ENCODE measurements around the gene CLSTN2. TPM values are rescaled to one million over a fixed set of nuclear protein-coding genes. Genes with fewer than 3 reads are reported as not detected.

Gene CLSTN2
- total RNA-seq, 1 donor from 2014 or later: 80.9 TPM

- TF ChIP-seq EZH2 (IDR thresholded peaks at IDR 0.05; ENCODE audit: insufficient read depth, low read length): no peak
- TF ChIP-seq CTCF (IDR thresholded peaks at IDR 0.05; ENCODE audit: insufficient read depth, low read depth, low read length): no peak
- Mint-ChIP-seq H3K36me3 (ENCODE audit: low read depth, unreplicated experiment) (peaks cover 7% of the 10 kb centered on the region), H3K27ac (ENCODE audit: unreplicated experiment) (no peak overlapping the region), H3K9me3 (ENCODE audit: unreplicated experiment) (peaks cover 3% of the 10 kb centered on the region), H3K4me1 (ENCODE audit: low read depth, unreplicated experiment) (peaks cover 4% of the 10 kb centered on the region), H3K27me3 (ENCODE audit: low read depth, unreplicated experiment) (no peaks in the 10 kb centered on the region), H3K4me3 (ENCODE audit: unreplicated experiment) (no peak overlapping the region)
- Histone ChIP-seq H2AFZ (ENCODE audit: low read depth, low read length) (no peak overlapping the region), H3K27me3 (ENCODE audit: insufficient read depth, low read length) (no peaks in the 10 kb centered on the region), H3K4me1 (ENCODE audit: insufficient read depth, low read length) (no peaks in the 10 kb centered on the region), H3K9me3 (ENCODE audit: insufficient read depth, low read depth, low read length) (no peaks in the 10 kb centered on the region), H4K20me1 (ENCODE audit: insufficient read depth, low read length) (no peaks in the 10 kb centered on the region), H3K9ac (ENCODE audit: low read length) (no peak overlapping the region), H3K27ac (ENCODE audit: low read depth, low read length) (no peak overlapping the region), H3K4me2 (ENCODE audit: low read length) (no peak overlapping the region), H3K79me2 (ENCODE audit: insufficient read depth, low read length) (no peaks in the 10 kb centered on the region), H3K36me3 (ENCODE audit: insufficient read depth, low read length) (no peaks in the 10 kb centered on the region), H3K4me3 (ENCODE audit: insufficient read depth, low read depth, low read length) (no peak overlapping the region)
- FAIRE-seq: no peak
- DNase-seq (ENCODE audit: low read depth): peak; percentile 9
Observed at GRCh38 chr3:140122183-140122582, 187.2 kb downstream of the CLSTN2 start.

GRCh38 chr3:140128217-140128616 lies 193.2 kb downstream of the CLSTN2 start:
- FAIRE-seq (no peak), DNase-seq (ENCODE audit: low read depth) (no peak)
- no peak for TF ChIP-seq CTCF (IDR thresholded peaks at IDR 0.05; ENCODE audit: insufficient read depth, low read depth, low read length)
- no peak for TF ChIP-seq EZH2 (IDR thresholded peaks at IDR 0.05; ENCODE audit: insufficient read depth, low read length)
- Mint-ChIP-seq H3K4me1 (ENCODE audit: low read depth, unreplicated experiment) (no peaks in the 10 kb centered on the region), H3K4me3 (ENCODE audit: unreplicated experiment) (no peak overlapping the region), H3K27ac (ENCODE audit: unreplicated experiment) (no peak overlapping the region), H3K36me3 (ENCODE audit: low read depth, unreplicated experiment) (no peaks in the 10 kb centered on the region), H3K27me3 (ENCODE audit: low read depth, unreplicated experiment) (no peaks in the 10 kb centered on the region), H3K9me3 (ENCODE audit: unreplicated experiment) (no peaks in the 10 kb centered on the region)
- Histone ChIP-seq H3K27ac (ENCODE audit: low read depth, low read length) (no peak overlapping the region), H3K4me1 (ENCODE audit: insufficient read depth, low read length) (no peaks in the 10 kb centered on the region), H2AFZ (ENCODE audit: low read depth, low read length) (no peak overlapping the region), H3K79me2 (ENCODE audit: insufficient read depth, low read length) (no peaks in the 10 kb centered on the region), H3K27me3 (ENCODE audit: insufficient read depth, low read length) (peaks cover 3% of the 10 kb centered on the region), H3K4me2 (ENCODE audit: low read length) (no peak overlapping the region), H3K9ac (ENCODE audit: low read length) (no peak overlapping the region), H3K36me3 (ENCODE audit: insufficient read depth, low read length) (no peaks in the 10 kb centered on the region), H4K20me1 (ENCODE audit: insufficient read depth, low read length) (no peaks in the 10 kb centered on the region), H3K4me3 (ENCODE audit: insufficient read depth, low read depth, low read length) (no peak overlapping the region), H3K9me3 (ENCODE audit: insufficient read depth, low read depth, low read length) (no peaks in the 10 kb centered on the region)

- H3K4me1 Mint-ChIP-seq (ENCODE audit: low read depth, unreplicated experiment): no peaks in the 10 kb centered on the region
- no peak overlapping the region for H3K27ac ChIP-seq (ENCODE audit: low read depth, low read length)
- no peak overlapping the region for H2AFZ ChIP-seq (ENCODE audit: low read depth, low read length)
- no peaks in the 10 kb centered on the region for H3K27me3 Mint-ChIP-seq (ENCODE audit: low read depth, unreplicated experiment)
- no peak overlapping the region for H3K27ac Mint-ChIP-seq (ENCODE audit: unreplicated experiment)
- no peak overlapping the region for H3K4me3 Mint-ChIP-seq (ENCODE audit: unreplicated experiment)
- H3K79me2 ChIP-seq (ENCODE audit: insufficient read depth, low read length): no peaks in the 10 kb centered on the region
- no peaks in the 10 kb centered on the region for H3K9me3 Mint-ChIP-seq (ENCODE audit: unreplicated experiment)
- H3K4me2 ChIP-seq (ENCODE audit: low read length): no peak overlapping the region
- DNase-seq (ENCODE audit: low read depth) (no peak), FAIRE-seq (no peak)
- H3K36me3 Mint-ChIP-seq (ENCODE audit: low read depth, unreplicated experiment): no peaks in the 10 kb centered on the region
- no peak overlapping the region for H3K4me3 ChIP-seq (ENCODE audit: insufficient read depth, low read depth, low read length)
- H3K9ac ChIP-seq (ENCODE audit: low read length): no peak overlapping the region
- TF ChIP-seq CTCF (IDR thresholded peaks at IDR 0.05; ENCODE audit: insufficient read depth, low read depth, low read length) (no peak), EZH2 (IDR thresholded peaks at IDR 0.05; ENCODE audit: insufficient read depth, low read length) (no peak)
- no peaks in the 10 kb centered on the region for H4K20me1 ChIP-seq (ENCODE audit: insufficient read depth, low read length)
- no peaks in the 10 kb centered on the region for H3K9me3 ChIP-seq (ENCODE audit: insufficient read depth, low read depth, low read length)
- no peaks in the 10 kb centered on the region for H3K36me3 ChIP-seq (ENCODE audit: insufficient read depth, low read length)
- no peaks in the 10 kb centered on the region for H3K4me1 ChIP-seq (ENCODE audit: insufficient read depth, low read length)
- peaks cover 3% of the 10 kb centered on the region for H3K27me3 ChIP-seq (ENCODE audit: insufficient read depth, low read length)
Observed at GRCh38 chr3:140128631-140129030, 193.6 kb downstream of the CLSTN2 start.
